PC-9 (cell line): ENCODE results near the gene PKD1L1.

Experiments
- EZH2 ChIP-seq: fragments of 200-600 bp; sonication (generic); IDR thresholded peaks from 2 replicates; pipeline ENCODE4 v1.8.0; 2017; ENCODE audit warnings: antibody characterized with exemption, low read depth
- TF ChIP-seq, protein P1 (sequence below): fragments of 200-600 bp; sonication (generic); conservative IDR thresholded peaks from 2 replicates; pipeline ENCODE4 v1.6.1; 2017; ENCODE audit warnings: mixed run types, antibody characterized with exemption, mild to moderate bottlenecking, moderate library complexity

DNA sequence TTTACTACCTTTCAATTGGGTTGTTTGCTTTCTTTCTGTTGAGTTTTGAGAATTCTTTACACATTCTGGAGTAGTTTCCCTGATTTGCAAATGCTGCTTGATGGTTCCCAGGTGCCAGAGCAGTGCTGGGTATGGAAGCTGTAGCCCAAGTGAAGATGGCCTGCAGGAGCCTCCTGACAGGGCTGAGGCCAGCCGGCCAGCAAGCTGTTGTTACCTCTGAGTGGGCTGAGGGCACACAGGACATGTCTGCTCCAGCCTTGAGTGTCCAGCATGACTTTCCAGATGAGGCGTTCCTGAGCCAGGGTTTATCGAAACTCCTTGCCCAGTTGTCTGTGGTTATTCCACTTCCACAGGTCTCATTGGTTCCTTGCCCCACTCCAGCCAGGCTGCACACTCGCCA is 201.8 kb downstream of the PKD1L1 start:
- TF ChIP-seq, protein P1, sequence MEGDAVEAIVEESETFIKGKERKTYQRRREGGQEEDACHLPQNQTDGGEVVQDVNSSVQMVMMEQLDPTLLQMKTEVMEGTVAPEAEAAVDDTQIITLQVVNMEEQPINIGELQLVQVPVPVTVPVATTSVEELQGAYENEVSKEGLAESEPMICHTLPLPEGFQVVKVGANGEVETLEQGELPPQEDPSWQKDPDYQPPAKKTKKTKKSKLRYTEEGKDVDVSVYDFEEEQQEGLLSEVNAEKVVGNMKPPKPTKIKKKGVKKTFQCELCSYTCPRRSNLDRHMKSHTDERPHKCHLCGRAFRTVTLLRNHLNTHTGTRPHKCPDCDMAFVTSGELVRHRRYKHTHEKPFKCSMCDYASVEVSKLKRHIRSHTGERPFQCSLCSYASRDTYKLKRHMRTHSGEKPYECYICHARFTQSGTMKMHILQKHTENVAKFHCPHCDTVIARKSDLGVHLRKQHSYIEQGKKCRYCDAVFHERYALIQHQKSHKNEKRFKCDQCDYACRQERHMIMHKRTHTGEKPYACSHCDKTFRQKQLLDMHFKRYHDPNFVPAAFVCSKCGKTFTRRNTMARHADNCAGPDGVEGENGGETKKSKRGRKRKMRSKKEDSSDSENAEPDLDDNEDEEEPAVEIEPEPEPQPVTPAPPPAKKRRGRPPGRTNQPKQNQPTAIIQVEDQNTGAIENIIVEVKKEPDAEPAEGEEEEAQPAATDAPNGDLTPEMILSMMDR: no peak
- no peak for TF ChIP-seq EZH2
